ENCODE results near the gene MRPL28.

The MRPL28 gene

GRCh38 chr16:369866-370436, 387 bp downstream of the MRPL28 start:
- no peak overlapping the region for H3K27ac ChIP-seq
- TF ChIP-seq CTCF (conservative IDR thresholded peaks at IDR 0.05): no peak

GRCh38 chr16:369275-369865, 968 bp downstream of the MRPL28 start:
- TF ChIP-seq CTCF (conservative IDR thresholded peaks at IDR 0.05): no peak
- no peak overlapping the region for H3K27ac ChIP-seq

GRCh38 chr16:368388-369158, 1.8 kb downstream of the MRPL28 start:
- H3K27ac ChIP-seq: no peak overlapping the region
- no peak for TF ChIP-seq CTCF (conservative IDR thresholded peaks at IDR 0.05)

GRCh38 chr16:367333-367903, 2.9 kb downstream of the MRPL28 start:
- TF ChIP-seq CTCF (conservative IDR thresholded peaks at IDR 0.05): no peak
- no peak overlapping the region for H3K27ac ChIP-seq

GRCh38 chr16:366476-366875, 3.9 kb downstream of the MRPL28 start:
- H3K27ac ChIP-seq: no peak overlapping the region
- no peak for TF ChIP-seq CTCF (conservative IDR thresholded peaks at IDR 0.05)

- no peak for TF ChIP-seq CTCF (conservative IDR thresholded peaks at IDR 0.05)
- no peak overlapping the region for H3K27ac ChIP-seq
Observed at GRCh38 chr16:364595-365491, 5.5 kb downstream of the MRPL28 start.
